Measurements from ENCODE around the gene TESPA1. TPM values are rescaled to one million over a fixed set of nuclear protein-coding genes. Genes with fewer than 3 reads are reported as not detected.

TESPA1 gene
- total RNA-seq, 1 donor from 2014 or later: 0.48 TPM

DNA sequence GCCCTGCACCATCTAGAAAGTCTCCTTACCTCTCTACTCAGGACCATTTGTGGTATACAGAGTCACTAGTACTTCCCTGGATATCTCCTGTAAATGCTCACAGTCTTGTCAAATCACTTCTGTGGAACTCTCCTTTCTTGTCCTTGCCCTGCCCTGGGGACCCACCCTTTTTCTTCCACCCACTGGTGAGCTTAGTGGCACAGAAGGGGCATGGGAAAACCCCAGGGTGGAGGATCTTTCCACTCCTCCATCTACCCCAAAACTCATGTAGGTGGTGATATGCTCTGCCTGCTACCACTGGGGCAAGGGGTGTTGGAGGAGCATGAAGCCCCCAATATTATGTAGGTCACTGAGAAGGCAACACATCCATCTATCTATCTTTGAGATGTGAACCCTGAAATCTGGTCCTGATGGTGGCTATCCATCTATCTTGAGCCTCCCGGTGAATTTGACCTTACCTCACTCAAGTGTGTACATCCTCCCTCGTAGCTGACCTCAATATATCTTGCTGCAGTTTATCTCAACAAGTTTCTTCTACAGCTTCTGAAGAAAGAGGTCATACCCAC lies 943 bp downstream of the TESPA1 start:
- DNase-seq (ENCODE audit: low spot score): no peak

DNA sequence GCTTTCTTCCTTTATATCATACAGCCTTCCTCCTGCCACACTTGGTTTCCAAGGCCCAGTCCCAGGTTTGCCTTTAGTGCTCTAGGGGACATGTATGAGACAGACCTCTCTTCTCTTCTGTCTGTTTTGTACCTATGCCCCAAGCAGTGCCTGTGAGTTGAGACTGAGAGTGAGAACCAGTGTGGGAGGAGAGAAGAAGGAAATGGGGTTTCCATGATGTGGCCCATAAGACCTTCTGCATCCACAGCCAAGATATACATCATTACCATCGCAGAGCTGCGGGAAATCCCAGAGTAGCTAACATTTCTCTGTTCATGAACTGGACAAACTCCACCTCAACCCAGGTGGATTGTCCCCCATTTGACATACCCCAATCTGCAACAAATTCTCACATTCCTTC lies 2.8 kb downstream of the TESPA1 start:
- DNase-seq (ENCODE audit: low spot score): no peak

DNA sequence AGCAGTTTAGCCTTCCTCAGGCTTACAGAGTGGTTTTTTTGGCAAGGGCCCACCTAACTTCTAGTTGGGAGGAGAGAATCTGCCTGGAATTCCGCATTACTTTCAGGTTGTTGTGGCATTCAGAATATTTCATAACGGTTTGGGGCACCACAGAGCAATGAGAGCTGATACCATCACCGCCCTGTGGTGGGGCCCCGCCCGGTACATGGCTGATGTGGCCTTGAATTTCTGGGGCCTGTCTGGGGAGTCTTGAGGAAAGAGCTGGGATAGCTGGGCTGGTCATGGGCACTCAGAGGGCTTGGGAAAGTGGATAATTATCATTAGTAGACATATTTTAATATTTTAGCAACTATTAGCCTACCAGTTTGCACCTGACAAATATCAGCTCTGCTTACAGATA lies 4.2 kb downstream of the TESPA1 start:
- no peak for DNase-seq (ENCODE audit: low spot score)

DNA sequence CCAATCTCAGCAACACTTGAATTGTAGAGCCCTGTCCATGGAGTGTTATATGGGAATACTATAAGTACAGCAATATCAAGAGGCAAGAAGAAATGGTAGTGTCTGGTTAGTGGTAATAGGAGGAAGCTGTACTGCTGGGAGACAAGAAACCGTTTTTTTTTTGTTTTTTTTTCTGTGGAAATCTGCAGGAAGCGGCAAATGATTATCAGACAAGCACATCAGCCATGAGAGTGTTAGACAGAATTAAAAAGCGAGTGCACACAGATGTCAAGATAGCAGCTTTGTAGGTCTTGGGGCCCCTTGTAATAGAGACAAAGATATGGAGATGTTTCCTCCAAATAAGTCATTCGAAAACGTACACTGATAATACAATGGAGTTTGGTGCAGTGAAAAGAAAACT lies 6.7 kb downstream of the TESPA1 start:
- DNase-seq (ENCODE audit: low spot score): no peak

DNA sequence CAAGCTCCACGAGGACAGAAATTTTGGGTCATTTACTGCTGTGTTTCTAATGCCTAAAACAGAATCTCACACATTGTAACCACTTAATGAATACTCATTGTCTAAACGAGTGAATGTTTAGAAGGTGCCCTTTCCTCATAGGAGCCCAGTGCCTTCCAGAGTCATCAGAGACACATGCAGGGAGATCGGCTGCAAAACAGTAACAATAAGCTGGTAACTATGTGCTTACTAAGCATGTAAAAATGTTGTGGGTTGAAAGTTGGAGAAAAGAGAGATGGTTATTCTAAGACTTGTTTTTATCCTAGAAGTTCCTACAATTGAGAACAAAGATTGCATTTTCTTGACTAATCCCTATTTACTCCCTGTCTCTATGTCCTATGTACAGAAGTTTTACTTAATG lies 7.4 kb downstream of the TESPA1 start:
- DNase-seq (ENCODE audit: low spot score): no peak

DNA sequence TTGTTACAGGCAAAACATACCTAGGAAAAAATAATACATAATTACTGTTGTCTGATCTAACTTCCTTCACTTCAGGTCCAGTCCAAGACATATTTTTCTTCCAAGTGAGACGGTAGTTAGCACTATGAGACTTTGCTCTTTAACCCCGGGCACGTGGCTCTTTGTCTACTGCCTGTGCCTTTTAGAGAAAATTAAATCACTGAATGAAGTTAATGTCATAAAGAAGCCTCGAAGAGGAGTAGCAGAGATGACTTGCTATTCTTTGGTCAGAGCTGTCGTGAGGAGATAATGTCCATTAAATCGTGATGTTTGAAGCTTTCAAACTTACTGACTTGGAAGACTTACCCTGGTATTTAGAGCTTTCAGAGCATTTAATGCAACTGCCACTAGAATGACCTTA lies 8.7 kb downstream of the TESPA1 start:
- DNase-seq (ENCODE audit: low spot score): no peak

DNA sequence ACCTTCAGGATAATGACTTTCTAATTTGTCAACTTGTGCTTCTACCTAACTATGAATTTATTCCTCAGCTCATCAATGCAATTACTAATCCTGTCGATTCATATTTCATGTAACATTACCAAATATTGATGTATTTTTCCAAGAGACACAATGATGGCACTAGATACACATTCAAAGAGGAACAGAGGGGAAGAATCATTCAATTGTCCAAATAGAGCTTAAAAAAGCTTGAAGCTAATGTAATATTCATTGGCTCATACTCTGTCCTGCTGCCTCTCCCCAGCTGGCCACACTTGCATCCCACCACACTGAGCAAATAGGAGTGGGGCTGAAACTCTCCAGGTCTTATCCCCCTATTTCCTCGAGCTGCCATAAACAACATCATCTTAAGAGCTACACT lies 9.3 kb downstream of the TESPA1 start:
- no peak for DNase-seq (ENCODE audit: low spot score)

DNA sequence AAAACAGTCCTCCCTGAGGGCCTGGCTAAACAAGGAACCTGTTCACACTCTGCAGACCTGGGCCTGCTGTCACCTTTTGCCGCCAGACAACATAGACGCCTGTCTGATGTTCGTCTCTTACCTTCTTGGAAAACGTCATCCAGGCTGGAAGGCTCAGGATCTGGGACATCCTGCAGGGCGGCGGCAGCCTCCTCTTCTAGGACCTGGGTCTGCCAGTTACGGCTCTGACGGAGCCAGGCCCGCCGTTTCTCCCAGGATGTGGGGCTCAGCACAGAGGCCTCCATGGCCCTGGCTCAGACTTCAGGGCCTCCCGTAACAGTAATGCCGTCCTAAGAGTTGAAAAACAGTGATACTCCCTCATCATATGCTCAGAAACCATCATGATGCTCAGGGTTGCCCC lies 10.3 kb downstream of the TESPA1 start:
- no peak for DNase-seq (ENCODE audit: low spot score)

DNA sequence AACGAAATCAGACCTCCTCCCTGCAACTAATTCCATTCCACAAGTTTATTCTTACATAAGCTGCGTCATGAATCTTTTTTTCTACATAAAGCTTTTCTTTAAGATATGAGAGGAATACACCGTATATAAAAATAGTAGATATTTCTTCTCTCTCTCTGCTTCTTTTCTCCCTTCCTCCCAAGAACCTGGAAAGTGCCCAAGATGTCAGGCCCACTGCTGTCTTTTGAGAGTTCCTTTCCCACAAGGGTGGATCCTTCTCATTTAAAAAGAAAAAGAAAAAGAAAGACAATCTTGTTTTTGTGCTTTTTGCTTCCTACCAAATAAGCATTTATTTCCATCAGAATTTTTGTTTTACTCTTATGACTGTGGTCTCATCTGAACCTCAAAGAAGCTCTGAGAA lies 11.0 kb downstream of the TESPA1 start:
- no peak for DNase-seq (ENCODE audit: low spot score)

DNA sequence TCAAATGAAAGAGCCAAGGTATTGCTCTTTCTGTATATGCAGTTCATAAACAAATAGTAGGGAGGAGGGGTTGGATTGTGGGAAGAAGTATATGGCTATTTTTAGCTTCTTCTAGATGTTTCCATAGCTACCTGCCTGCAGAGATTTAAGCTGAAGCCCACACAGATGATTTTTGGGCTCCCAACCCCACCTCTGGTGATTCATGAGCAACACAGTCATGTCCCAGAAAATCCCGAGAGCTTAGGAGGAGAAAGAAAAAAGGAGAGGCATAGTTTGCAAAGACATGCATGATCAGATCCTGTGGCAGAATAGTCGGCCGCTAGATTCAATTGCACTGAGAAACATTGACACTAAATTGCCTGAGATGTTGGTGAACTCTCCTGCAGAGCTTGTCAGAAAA lies 13.8 kb downstream of the TESPA1 start:
- DNase-seq (ENCODE audit: low spot score): no peak

DNA sequence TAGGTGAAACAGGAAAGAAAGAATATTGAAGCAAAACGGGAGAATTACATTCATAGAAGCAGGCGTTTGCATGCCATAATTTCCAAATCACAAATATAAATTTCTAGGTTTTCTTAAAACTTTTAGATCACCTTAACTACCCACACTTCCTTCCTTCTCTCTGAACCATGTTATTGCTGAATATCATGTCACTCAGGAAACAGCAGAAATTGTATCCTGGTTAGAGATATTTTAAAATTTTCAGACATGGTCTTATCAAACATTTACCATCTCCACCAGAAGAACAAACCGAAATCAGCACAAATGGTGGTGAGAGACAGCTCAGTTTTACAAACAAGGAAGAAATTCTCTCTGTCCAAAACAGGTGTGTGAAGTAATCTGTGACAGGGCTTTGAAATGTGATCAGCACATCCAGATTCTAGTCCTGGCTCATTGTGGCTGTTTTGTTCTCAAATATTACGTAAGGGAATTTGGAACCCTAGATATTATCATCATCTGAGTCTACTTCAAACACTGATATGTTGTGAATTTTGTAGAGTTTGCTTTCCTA lies 16.3 kb downstream of the TESPA1 start:
- DNase-seq (ENCODE audit: low spot score): no peak

DNA sequence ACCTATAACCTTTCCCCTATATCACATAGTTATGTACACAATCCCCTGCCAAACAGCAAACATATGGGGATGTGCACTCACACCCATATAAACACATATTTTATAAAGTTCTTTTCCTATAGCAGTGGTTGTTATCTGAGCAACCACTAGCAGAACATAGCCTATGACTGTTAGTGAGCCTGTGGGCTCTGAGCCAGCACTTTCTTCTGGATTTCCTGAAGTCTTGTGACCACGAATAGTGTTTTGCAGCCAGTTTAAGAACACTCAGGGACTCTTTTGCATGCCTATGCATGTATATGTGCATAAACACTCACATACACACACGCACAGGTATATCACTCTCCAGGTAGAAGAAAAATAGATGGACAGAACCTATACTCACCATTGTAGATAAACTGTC lies 17.1 kb downstream of the TESPA1 start:
- no peak for DNase-seq (ENCODE audit: low spot score)

DNA sequence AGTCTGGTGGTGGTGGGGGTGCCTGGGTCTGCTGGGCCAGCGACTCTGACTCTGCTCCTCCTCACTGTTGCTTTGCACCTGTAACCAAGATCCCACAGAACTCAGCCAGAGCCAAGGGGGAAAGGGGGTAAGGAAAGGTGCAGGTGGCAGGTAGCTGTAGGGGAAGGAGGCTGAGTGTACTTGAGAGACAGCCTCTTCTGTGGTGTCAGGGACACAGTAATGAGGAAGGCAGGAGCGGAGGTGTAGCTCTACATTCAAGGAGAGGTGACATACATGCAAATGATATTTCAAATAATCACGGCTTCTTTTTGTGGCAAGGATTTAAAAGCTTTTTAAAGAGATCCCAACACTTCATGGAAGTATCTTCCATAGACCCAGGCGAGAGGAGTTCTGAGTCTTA lies 23.4 kb downstream of the TESPA1 start:
- no peak for DNase-seq (ENCODE audit: low spot score)

DNA sequence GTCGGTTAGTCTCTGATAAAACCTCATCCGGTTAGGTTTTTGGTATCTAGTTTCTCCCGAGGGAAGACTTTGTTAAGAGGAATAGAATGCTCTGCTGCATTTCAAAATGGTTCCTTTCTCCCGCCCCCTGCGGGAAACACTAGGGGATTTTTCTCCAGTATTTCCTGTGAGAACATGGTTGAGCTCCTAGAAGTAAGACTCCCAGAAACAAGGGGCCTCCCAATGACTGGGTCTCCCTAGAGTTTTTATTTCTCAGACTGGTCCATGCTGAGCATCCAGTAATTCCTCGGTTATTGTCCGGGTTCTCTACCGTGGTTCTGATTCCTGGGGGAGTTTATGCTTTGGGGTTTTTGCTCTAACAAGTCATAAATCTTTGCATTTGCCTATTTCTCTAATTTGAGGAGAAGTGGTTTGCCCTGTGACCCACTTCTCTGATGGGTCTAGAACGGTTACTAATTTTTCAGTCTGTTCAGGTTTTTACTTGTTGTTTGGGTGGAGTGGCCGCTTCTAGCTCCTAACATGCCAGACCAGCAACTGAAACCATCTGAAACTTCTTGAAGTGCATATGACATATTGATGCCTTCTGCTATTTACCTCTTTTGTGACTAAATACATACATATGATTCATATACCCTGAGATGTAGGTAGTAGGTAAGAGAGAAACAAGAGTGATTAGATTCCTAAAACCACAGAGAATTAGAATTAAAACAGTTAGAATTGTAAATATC lies 25.1 kb downstream of the TESPA1 start:
- no peak for DNase-seq (ENCODE audit: low spot score)

DNA sequence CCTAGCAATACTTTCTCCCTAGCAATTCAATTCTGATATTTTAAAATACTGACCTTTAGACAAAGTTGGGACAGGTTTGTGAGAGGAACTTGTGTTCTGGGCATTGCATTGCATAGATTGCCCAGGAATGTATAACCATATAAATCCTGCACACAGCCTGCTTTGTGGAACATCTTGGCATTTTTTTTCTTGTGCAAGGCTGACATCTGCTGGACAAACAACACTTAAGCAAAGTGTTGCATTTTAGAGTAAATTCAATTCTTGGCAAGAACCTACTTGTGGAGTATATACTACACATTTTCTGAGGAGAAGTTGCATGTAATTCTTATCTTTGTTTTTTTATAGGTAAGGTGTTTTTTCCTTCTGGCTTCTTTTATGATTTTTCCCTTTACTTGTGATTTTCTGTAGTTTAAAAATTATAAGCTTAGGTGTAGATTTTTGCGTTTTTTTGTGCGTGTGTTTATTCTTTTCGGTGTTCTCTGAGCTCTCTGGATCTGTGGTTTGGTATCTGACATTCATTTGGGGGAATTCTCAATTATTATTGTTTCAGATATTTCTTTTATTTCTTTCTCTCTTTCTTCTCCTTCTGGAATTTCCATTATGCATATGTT lies 26.4 kb downstream of the TESPA1 start:
- no peak for DNase-seq (ENCODE audit: low spot score)

DNA sequence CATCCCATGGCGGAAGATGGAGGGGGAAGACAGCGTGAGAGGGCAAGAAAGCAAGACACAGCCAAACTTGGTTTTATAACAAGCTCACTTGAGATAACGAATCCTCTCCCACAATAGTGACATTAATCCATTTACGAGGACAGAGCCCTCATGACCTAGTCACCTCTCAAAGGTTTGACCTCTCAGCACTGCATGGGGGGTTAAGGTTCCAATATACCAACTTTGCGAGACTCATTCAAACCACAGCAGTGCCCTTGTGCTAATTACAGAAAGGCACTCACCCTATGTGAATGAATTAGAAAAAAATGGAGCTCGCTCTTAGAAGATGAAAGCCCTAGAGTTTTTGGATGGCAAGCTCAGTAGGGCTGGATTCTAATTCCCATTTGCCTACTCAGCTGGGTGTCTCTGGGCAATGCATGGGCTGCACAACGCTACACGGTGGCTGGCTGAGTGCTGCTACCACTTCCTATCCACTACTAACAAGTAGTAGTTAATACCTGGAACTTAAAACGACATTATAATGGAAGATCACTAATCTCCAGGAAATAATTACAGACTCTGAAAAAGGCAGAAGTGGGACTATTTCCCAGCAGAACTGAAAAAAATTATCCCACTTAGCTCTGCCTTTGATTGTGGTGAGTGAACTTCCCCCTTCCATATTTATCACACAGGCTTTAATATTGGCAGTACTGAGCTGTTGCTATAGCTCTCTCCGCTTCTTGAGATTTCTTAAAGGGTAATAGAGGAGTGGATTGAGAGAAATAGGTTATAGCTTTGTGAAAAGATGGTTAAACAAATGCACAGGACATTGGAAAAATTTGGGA lies 27.5 kb downstream of the TESPA1 start:
- DNase-seq (ENCODE audit: low spot score): no peak

DNA sequence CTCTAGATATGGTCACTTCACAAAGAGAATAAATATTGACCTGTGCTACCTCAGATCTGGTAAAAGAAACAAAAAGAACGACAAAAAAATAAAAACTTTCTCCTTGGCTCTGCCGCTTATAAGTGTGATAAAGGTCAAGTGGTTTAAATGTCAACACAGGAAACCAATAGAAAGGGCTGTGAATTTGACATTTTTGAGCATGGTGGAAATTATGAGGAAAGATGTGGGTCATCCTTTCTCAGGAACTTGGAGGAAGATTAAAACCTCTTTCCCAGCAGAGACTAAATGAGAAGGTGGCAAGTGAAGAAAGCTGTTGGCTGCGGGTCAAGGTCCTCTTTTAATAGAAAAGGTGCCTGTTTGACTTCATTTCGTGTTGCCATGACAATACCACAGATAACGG lies 28.2 kb downstream of the TESPA1 start:
- no peak for DNase-seq (ENCODE audit: low spot score)

DNA sequence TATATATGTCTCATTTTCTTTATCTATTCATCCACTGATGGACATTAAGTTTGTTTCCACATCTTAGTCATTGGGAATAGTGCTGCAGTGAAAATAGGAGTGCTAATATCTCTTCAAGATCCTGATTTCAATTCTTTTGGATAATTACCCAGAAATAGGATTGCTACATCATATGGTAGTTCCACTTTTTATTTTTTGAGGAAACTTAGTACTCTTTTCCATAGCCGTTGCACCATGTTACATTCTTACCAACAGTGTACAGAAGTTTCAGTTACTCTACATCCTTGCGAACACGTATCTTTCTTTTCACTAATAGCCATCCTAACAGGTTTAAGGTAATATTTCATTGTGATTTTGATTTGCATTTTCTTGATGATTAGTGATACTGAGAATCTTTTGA lies 29.8 kb downstream of the TESPA1 start:
- no peak for DNase-seq (ENCODE audit: low spot score)

DNA sequence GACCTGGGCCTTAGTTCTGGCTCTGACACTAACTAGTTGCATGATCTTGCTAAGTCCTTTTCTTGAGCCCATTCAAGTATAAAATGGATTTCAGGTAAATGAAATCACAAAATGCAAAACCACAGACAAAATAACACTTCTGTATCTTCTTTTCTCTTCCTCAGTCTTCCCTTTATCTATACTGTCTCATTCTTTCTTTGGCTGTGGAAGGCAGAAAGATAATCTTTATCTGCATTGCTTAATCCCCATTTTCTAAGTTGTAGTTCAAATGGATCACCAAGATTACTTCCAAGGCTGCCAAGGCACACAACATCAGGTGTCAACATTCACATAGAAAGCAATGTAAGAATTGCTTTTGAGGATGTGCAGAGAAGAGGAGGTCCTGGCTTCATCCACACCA lies 30.3 kb downstream of the TESPA1 start:
- no peak for DNase-seq (ENCODE audit: low spot score)

DNA sequence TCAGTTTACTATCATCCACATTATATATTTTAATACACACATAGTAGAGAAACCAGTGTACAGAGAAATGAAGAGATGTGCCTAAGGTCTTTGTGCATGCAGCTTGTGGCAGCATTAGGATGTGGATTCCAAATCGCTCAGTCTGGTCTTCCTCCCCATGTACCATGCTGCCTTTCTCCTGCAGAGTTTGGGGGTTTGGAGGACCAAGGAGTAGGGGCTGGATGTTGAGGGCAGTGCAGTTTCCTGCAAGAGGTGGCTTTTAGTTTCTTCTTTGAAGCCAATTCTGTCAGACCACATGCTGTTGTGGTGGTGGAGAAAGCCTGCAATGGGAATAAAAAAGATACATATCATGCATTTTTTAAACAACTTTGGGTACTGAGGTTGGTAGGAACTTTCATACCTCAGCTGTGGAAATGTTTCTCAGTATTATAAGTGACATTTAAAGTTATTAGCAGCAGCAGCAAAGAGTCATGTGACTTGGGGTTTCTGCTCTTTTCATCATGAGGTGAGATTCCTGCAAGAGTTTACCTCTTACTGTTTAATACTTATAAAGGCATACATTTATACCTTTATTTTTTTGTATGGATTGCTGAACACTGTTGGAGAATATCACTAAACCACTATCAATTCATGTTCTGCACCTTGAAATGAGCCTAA lies 34.4 kb downstream of the TESPA1 start:
- no peak for DNase-seq (ENCODE audit: low spot score)

DNA sequence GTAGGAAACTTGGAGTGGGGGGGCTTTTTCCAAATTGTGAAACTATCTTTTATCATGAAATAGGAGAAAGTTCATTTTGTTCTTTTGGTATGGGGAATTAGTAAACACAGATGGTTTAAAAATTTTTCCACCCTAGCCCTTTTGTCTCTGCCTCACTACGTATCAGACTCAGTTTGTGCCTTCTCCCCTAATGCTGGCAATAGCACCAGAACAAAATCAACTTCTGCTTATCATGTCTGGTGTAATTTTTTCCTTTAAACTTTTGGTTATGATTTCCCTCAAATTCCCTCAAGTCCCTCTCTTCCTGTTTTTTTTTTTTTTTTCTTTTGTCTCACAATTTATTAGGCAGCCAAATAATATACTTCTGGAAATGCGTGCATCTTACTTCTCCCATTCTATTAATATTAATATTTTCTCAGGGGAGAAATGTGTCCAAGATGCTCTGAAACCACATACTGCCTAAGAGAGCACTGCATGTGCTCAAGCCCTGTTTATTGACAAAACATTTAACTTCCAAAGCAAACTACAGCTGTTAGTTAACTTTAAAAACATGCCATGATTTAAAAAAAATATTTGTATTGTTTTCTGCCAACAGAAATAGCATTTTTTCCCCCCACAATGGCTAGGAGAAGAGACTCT lies 35.4 kb downstream of the TESPA1 start:
- no peak for DNase-seq (ENCODE audit: low spot score)

Measured in mesenteric fat pad (tissue), 1 donor.